Metanephros (tissue), 2 donors: Measurements from ENCODE around the gene PRR20E. TPM values are rescaled to one million over a fixed set of nuclear protein-coding genes. Genes with fewer than 3 reads are reported as not detected.

ENCODE experiments used
- small RNA-seq: library from RNA; depleted of rRNA; stranded (forward); fragments of <200 nt; gene quantifications from one replicate; pipeline ENCODE3, GENCODE V24; 2014; ENCODE audit warnings: low replicate concordance
- total RNA-seq: library from RNA; depleted of rRNA; stranded (reverse); fragments of >200 nt; gene quantifications from one replicate; pipeline ENCODE4 v1.2.3, GENCODE V29; 2014

The PRR20E gene
- total RNA-seq: not detected

DNA sequence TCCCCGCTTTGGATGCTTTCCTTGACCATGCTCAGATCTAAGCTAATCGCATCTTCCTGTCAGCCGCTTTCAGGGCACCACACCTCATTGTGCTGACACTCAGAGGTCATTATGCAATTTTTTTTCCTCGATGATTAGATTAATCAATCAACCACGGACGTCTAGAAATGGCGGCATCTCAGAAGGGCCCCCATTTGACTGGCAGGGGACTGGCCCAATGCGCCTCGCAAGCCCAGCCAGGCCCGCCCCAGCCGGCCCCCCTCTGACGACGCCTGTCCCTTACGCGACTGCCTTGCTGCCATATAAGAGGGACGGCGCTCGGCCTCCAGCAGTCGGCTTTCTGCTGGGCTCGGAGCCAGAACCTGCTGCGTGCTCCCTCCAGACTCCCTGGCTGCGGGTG is at the start of gene PRR20E:
Gene PRR20E, plus strand, starts transcription at position 301 of the 400 bp plus-strand sequence. CDS start 387 bp downstream, outside the sequence.

DNA sequence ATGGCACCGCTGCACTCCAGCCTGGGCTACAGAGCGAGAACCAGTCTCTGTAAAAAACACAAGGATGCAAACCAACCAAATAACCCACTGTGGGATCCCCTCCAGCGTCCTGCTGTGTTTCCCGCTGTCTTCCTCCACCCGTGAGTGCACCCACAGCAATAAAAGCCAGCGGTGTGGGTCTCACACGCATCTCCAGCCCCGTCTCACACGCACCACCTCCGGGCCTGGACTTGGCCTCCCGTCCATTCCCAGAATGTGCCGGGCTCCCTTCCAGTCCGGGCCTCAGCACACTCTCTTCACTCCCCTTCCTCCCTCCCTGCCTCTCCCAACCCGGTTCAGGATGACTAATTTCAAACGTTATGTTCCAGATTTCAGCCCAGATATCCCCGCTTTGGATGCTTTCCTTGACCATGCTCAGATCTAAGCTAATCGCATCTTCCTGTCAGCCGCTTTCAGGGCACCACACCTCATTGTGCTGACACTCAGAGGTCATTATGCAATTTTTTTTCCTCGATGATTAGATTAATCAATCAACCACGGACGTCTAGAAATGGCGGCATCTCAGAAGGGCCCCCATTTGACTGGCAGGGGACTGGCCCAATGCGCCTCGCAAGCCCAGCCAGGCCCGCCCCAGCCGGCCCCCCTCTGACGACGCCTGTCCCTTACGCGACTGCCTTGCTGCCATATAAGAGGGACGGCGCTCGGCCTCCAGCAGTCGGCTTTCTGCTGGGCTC is 26.6 kb upstream of the PRR20E start, which contains the start of gene PRR20A:
Gene PRR20A, plus strand, starts transcription at position 684 of the 734 bp plus-strand sequence. CDS start 387 bp downstream, outside the sequence.

DNA sequence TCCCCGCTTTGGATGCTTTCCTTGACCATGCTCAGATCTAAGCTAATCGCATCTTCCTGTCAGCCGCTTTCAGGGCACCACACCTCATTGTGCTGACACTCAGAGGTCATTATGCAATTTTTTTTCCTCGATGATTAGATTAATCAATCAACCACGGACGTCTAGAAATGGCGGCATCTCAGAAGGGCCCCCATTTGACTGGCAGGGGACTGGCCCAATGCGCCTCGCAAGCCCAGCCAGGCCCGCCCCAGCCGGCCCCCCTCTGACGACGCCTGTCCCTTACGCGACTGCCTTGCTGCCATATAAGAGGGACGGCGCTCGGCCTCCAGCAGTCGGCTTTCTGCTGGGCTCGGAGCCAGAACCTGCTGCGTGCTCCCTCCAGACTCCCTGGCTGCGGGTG is 19.8 kb upstream of the PRR20E start, which contains the start of gene PRR20B:
Gene PRR20B, plus strand, starts transcription at position 301 of the 400 bp plus-strand sequence. CDS start 387 bp downstream, outside the sequence.

DNA sequence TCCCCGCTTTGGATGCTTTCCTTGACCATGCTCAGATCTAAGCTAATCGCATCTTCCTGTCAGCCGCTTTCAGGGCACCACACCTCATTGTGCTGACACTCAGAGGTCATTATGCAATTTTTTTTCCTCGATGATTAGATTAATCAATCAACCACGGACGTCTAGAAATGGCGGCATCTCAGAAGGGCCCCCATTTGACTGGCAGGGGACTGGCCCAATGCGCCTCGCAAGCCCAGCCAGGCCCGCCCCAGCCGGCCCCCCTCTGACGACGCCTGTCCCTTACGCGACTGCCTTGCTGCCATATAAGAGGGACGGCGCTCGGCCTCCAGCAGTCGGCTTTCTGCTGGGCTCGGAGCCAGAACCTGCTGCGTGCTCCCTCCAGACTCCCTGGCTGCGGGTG is 13.2 kb upstream of the PRR20E start, which contains the start of gene PRR20C:
Gene PRR20C, plus strand, starts transcription at position 301 of the 400 bp plus-strand sequence. CDS start 387 bp downstream, outside the sequence.

DNA sequence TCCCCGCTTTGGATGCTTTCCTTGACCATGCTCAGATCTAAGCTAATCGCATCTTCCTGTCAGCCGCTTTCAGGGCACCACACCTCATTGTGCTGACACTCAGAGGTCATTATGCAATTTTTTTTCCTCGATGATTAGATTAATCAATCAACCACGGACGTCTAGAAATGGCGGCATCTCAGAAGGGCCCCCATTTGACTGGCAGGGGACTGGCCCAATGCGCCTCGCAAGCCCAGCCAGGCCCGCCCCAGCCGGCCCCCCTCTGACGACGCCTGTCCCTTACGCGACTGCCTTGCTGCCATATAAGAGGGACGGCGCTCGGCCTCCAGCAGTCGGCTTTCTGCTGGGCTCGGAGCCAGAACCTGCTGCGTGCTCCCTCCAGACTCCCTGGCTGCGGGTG is 6.7 kb upstream of the PRR20E start, which contains the start of gene PRR20D:
Gene PRR20D, plus strand, starts transcription at position 301 of the 400 bp plus-strand sequence. CDS start 387 bp downstream, outside the sequence.

Small RNA genes within 50 kb of the gene (small RNA-seq; reads per million reads assigned to genes)
- gene PRR20FP: not detected

Other genes with a start within 250 kb of the PRR20E start
- not detected for gene PRR20A, start 26.3 kb upstream of the PRR20E start, total RNA-seq
- gene PRR20B, start 19.7 kb upstream of the PRR20E start, total RNA-seq: not detected
- not detected for gene PRR20C, start 13.1 kb upstream of the PRR20E start, total RNA-seq
- not detected for gene PRR20D, start 6.6 kb upstream of the PRR20E start, total RNA-seq